Kidney (tissue), 14 donors: ENCODE measurements around the gene ZFP14. TPM values are rescaled to one million over a fixed set of nuclear protein-coding genes. Genes with fewer than 3 reads are reported as not detected.

Source experiments
- DNase-seq, 5 donors: peaks; one replicate each; pipeline ENCODE4 v3.0.0-alpha.2; 2013 to 2020
- FAIRE-seq: peaks from 2 replicates; lab custom pipeline; 2012; peaks lifted over from hg19 to GRCh38; lab: Jason Lieb, UNC
- H3K27ac ChIP-seq, 2 donors: one replicate each; pipeline ENCODE4 v1.7.0; 2013; ENCODE audit warnings: low read depth in 2 of 2, low read length in 2 of 2, inconsistent platforms in 1 of 2
- H3K27me3 ChIP-seq: one replicate; pipeline ENCODE4 v1.7.1; 2013; ENCODE audit warnings: low read length, inconsistent platforms; ENCODE audit not compliant: control insufficient read depth, insufficient read depth
- H3K36me3 ChIP-seq, 3 donors: one replicate each; pipeline versions ENCODE4 v1.7.0 to v1.7.1; 2013; ENCODE audit warnings: low read length in 3 of 3, control low read depth in 1 of 3, inconsistent platforms in 1 of 3; ENCODE audit not compliant: insufficient read depth in 3 of 3, control insufficient read depth in 2 of 3
- H3K4me1 ChIP-seq, 3 donors: one replicate each; pipeline versions ENCODE4 v1.7.0 to v1.7.1; 2013; ENCODE audit warnings: low read length in 3 of 3, inconsistent platforms in 1 of 3, low read depth in 1 of 3; ENCODE audit not compliant: control insufficient read depth in 2 of 3, insufficient read depth in 2 of 3
- H3K4me3 ChIP-seq, 3 donors: one replicate each; pipeline versions ENCODE4 v1.7.0 to v1.8.1; 2013; ENCODE audit warnings: low read length in 3 of 3, control low read depth in 1 of 3, inconsistent platforms in 1 of 3
- H3K9ac ChIP-seq, 3 donors: one replicate each; pipeline versions ENCODE4 v1.7.0 to v1.7.1; 2013; ENCODE audit warnings: low read length in 3 of 3, control low read depth in 1 of 3, inconsistent platforms in 1 of 3
- H3K9me3 ChIP-seq, 3 donors: one replicate each; pipeline versions ENCODE4 v1.7.0 to v1.7.1; 2013; ENCODE audit warnings: low read length in 3 of 3, control low read depth in 1 of 3, inconsistent platforms in 1 of 3; ENCODE audit not compliant: control insufficient read depth in 2 of 3, insufficient read depth in 1 of 3
- CTCF ChIP-seq: IDR thresholded peaks from 3 replicates; pipeline ENCODE4 v1.5.1; 2012; ENCODE audit warnings: mild to moderate bottlenecking, moderate library complexity, borderline replicate concordance; ENCODE audit not compliant: insufficient read depth; ENCODE audit errors: extremely low read depth
- intact Hi-C: fragments of 100-400 bp; cut with DNase I; formaldehyde crosslinking; loops from one replicate; pipeline ENCODE4 v1.11.1; 2022
- polyA plus RNA-seq: library from polyadenylated mRNA; stranded (reverse); fragments of 350-450 nt; fragmentation: Illumina TruSeq; extraction: RNeasy Lipid Tissue Mini Kit (QIAGEN cat#74804); gene quantifications from one replicate; pipeline ENCODE4 v1.2.3, GENCODE V29; 2014; ENCODE audit warnings: low read depth, low replicate concordance; ENCODE audit not compliant: insufficient read depth
- total RNA-seq: library from RNA; stranded (reverse); fragmentation: NEBNext Ultra II Directional; extraction: Animal tissue kit (Norgen Biotek cat#: 25700); gene quantifications from one replicate; pipeline ENCODE4 v1.2.1, GENCODE V29; 2021
- donor health status: control.
- donor health status: control.
- donor health status: control.
- donor health status: control.
- donor health status: control.
- donor health status: DM: yes; HTN: yes; CAD: no.
- donor health status: Normal renal cell carcinoma (clear cell type).

ZFP14 gene
- total and polyA plus RNA-seq, 2 donors from 2014 or later, result 4.3 to 7.3 TPM

- Histone ChIP-seq H3K27me3 (no peaks in the 10 kb centered on the region), H3K27ac (no peak overlapping the region), H3K9me3 (peaks cover 0 to 2% (median 0%) of the 10 kb centered on the region in 3 donors), H3K9ac (no peak overlapping the region), H3K36me3 (peaks cover 7 to 18% (median 18%) of the 10 kb centered on the region in 3 donors), H3K4me3 (no peak overlapping the region), H3K4me1 (no peaks in the 10 kb centered on the region)
- no peak for DNase-seq
- no peak for FAIRE-seq
- TF ChIP-seq CTCF, result no peak
- intact Hi-C loops, result no loop called here
Measured at GRCh38 chr19:36401475-36401874, 22.5 kb upstream of the ZFP14 start.

- no peak for TF ChIP-seq CTCF
- Histone ChIP-seq H3K4me3 (no peak overlapping the region), H3K27me3 (no peaks in the 10 kb centered on the region), H3K9me3 (peaks cover 5 to 16% (median 8%) of the 10 kb centered on the region in 3 donors), H3K9ac (no peak overlapping the region), H3K36me3 (peaks cover 9 to 19% (median 19%) of the 10 kb centered on the region in 3 donors), H3K4me1 (no peaks in the 10 kb centered on the region), H3K27ac (no peak overlapping the region)
- no peak for FAIRE-seq
- no peak for DNase-seq
- intact Hi-C loops, result no loop called here
Measured at GRCh38 chr19:36398571-36398970, 19.6 kb upstream of the ZFP14 start.

- FAIRE-seq (no peak), DNase-seq (no peak)
- no peak for TF ChIP-seq CTCF
- Histone ChIP-seq H3K27ac (no peak overlapping the region), H3K9me3 (peaks cover 16 to 49% (median 17%) of the 10 kb centered on the region in 3 donors), H3K9ac (no peak overlapping the region), H3K27me3 (no peaks in the 10 kb centered on the region), H3K4me1 (no peaks in the 10 kb centered on the region), H3K36me3 (peaks cover 18 to 25% (median 24%) of the 10 kb centered on the region in 3 donors), H3K4me3 (no peak overlapping the region)
- intact Hi-C loops, result no loop called here
Measured at GRCh38 chr19:36392916-36393673, 14.1 kb upstream of the ZFP14 start.
